ENCODE data around the gene TPCN2.
"Not testable (repeated sequence)": the region's sequence is repeated elsewhere in the genome, so short reads cannot be mapped to it uniquely, and the experiment has no call there.

The TPCN2 gene

GRCh38 chr11:69148806-69149205 lies 100.1 kb downstream of the TPCN2 start:
- H3K27ac Mint-ChIP-seq, result no peak overlapping the region
- peaks cover 11% of the 10 kb centered on the region for H3K9me3 Mint-ChIP-seq (ENCODE audit: low read depth)
- peaks cover 16% of the 10 kb centered on the region for H3K4me1 Mint-ChIP-seq (ENCODE audit: low read depth)
- peaks cover 30% of the 10 kb centered on the region for H3K36me3 Mint-ChIP-seq
- H3K4me3 Mint-ChIP-seq, result no peak overlapping the region
- no peaks in the 10 kb centered on the region for H3K27me3 Mint-ChIP-seq

DNA sequence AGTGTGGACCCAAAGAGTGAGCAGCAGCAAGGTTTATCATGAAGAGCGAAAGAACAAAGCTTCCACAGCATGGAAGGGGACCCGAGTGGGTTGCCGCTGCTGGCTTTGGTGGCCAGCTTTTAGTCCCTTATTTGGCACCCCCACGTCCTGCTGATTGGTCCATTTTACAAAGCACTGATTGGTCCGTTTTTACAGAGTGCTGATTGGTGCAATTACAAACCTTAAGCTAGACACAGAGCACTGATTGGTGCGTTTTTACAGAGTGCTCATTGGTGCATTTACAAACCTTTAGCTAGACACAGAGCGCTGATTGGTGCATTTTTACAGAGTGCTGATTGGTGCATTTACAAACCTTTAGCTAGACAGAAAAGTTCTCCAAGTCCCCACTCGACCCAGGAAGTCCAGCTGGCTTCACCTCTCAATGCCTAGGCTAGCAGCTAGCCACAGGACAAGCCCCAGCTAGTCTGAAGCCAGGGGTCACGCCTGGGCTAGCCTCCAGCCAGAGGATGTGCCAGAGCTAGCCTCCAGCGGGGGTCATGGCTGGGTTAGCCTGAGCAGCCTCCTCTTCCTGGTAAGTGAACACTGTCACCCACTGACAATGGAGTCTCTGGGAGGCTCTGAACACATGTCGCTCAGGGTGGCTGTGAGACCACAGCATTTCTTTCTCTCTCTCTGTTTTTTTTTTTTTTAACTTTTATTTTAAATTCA lies 100.8 kb downstream of the TPCN2 start:
- H3K27ac Mint-ChIP-seq, H3K4me3 Mint-ChIP-seq, H3K27me3 Mint-ChIP-seq: not testable (repeated sequence)
- peaks cover 27% of the 10 kb centered on the region for H3K36me3 Mint-ChIP-seq
- peaks cover 11% of the 10 kb centered on the region for H3K9me3 Mint-ChIP-seq (ENCODE audit: low read depth)
- peaks cover 11% of the 10 kb centered on the region for H3K4me1 Mint-ChIP-seq (ENCODE audit: low read depth)

DNA sequence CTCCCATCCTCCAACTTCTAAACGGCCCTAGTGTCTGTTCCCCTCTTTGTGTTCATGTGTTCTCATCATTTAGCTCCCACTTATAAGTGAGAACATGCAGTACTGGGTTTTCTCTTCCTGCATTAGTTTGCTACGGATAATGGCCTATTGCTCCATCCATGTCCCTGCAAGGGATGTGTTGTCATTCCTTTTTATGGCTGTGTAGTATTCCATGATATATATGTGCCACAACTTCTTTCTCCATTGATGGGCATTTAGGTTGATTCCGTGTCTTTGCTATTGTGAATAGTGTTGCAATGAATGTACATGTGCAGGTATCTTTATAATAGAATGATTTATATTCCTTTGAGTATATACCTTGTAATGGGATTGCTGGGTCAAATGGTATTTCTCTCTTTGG lies 101.4 kb downstream of the TPCN2 start:
- Mint-ChIP-seq H3K4me1 (ENCODE audit: low read depth) (peaks cover 6% of the 10 kb centered on the region), H3K4me3 (no peak overlapping the region), H3K27ac (no peak overlapping the region), H3K9me3 (ENCODE audit: low read depth) (peaks cover 11% of the 10 kb centered on the region), H3K27me3 (no peaks in the 10 kb centered on the region), H3K36me3 (peaks cover 21% of the 10 kb centered on the region)

DNA sequence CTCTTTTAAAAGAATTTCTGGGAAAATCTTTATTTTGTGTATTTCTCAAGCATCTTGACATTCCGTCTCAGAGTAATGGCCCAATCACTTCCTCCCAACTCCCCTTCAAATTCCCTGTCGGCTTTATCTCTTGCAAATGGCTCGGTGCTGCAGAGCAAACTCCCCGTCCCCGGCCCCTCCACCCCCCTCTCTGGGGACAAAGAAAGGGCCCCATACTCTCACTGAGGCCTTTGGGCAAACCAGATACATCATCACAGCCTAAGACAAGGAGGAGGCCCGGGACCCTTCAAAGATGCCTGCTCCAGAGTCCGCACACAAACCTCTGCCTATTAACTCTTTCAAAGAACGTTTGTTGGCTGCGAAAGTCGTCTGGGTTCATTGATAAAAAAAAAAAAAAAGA lies 103.1 kb downstream of the TPCN2 start:
- Mint-ChIP-seq H3K27me3 (no peaks in the 10 kb centered on the region), H3K9me3 (ENCODE audit: low read depth) (no peaks in the 10 kb centered on the region), H3K36me3 (peaks cover 10% of the 10 kb centered on the region), H3K4me1 (ENCODE audit: low read depth) (peaks cover 6% of the 10 kb centered on the region), H3K27ac (no peak overlapping the region), H3K4me3 (no peak overlapping the region)

DNA sequence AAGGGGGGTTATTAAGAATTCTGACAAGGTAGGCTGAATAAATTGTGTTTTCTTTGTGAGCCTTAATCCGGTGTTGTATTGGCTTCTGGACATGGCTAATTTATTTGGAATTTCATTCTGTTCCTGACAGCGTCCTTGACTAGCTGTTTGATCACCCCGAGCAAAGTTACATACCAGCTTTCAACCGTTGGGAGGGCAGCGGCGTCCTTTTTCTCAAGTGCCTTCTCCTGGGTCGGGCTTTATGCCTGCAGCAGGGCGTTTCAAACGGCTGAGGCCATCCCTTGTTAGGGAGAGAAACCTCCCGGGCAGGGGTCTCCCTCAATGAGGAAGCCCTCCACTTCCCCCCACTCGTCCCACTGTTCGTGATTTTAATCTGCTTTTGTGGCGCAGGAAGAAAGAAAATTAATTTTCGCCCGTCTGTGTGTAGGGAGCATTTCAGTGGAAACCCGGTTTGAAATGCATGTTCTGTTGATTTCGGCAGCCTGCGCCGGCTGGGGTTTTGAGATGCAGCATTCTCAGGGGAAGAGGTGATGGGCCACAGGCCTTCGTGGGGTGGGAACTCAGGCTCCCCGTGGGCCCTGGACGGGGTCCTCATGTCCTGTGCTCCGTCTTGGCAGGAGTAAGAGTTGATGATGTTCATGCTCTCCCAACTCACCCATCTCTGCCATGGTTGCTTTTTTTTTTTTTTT lies 104.1 kb downstream of the TPCN2 start:
- H3K27ac Mint-ChIP-seq, result no peak overlapping the region
- no peaks in the 10 kb centered on the region for H3K9me3 Mint-ChIP-seq (ENCODE audit: low read depth)
- no peaks in the 10 kb centered on the region for H3K27me3 Mint-ChIP-seq
- H3K4me1 Mint-ChIP-seq (ENCODE audit: low read depth), result peaks cover 6% of the 10 kb centered on the region
- H3K36me3 Mint-ChIP-seq, result peaks cover 8% of the 10 kb centered on the region
- no peak overlapping the region for H3K4me3 Mint-ChIP-seq

DNA sequence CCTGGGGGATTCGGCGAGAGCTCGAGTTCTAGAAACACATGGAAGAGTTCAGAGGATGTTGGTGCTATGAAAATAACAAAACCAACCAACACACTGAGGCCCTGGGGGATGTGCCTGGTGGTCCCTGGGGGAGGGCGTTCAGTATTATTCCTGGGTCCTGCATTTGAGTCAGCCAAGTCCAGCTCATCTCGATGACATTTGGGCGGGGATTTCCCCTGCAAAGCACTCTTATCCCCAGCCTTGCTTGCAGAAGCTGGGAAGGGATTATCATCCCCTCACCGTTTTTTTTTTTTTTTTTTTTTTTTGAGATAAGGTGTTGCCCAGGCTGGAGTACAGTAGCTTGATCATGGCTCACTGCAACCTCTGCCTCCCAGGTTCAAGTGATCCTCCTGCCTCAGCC lies 104.9 kb downstream of the TPCN2 start:
- Mint-ChIP-seq H3K4me3 (no peak overlapping the region), H3K27ac (no peak overlapping the region), H3K9me3 (ENCODE audit: low read depth) (no peaks in the 10 kb centered on the region), H3K27me3 (no peaks in the 10 kb centered on the region), H3K4me1 (ENCODE audit: low read depth) (peaks cover 5% of the 10 kb centered on the region), H3K36me3 (peaks cover 6% of the 10 kb centered on the region)

DNA sequence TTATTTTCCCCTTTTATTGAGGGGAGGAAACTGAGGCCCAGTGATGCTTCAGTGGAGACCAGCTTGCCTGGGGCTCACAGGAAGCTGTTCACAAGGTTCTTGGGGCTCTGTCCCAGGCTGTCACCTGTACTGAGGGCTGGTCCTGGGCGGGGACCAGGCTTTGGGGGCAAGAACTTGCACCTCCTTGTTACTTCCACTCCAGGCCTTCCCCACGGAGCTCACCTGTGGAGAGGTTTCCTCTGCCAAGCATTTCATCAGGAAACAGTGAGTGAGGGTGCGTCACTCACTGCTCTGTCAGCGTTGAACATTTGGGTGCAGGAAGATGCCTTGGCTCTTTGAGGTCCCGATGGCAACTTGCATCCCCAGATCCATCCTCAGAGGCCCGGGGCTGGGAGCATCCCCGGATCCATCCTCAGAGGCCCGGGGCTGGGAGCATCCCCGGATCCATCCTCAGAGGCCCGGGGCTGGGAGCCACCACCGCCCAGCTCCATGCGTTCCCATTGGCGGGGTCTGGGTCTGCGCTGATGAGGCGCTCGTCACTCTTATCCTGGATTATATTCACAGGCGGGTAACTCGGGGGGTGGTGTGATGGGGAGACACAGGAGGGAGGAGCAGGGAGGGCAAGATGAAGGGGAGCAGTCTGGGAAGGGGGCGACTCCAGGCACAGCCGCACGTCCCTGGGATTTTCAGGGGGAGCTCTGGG lies 105.6 kb downstream of the TPCN2 start:
- Mint-ChIP-seq H3K27ac (no peak overlapping the region), H3K27me3 (no peaks in the 10 kb centered on the region), H3K4me3 (no peak overlapping the region), H3K9me3 (ENCODE audit: low read depth) (no peaks in the 10 kb centered on the region), H3K4me1 (ENCODE audit: low read depth) (no peaks in the 10 kb centered on the region), H3K36me3 (peaks cover 3% of the 10 kb centered on the region)

- H3K4me3 Mint-ChIP-seq, result no peak overlapping the region
- H3K36me3 Mint-ChIP-seq, result peaks cover 4% of the 10 kb centered on the region
- H3K27me3 Mint-ChIP-seq, result no peaks in the 10 kb centered on the region
- H3K27ac Mint-ChIP-seq, result no peak overlapping the region
- no peaks in the 10 kb centered on the region for H3K9me3 Mint-ChIP-seq (ENCODE audit: low read depth)
- H3K4me1 Mint-ChIP-seq (ENCODE audit: low read depth), result no peaks in the 10 kb centered on the region
Measured at GRCh38 chr11:69154938-69155301, 106.2 kb downstream of the TPCN2 start.

- no peak within 1 kb of the TSS for H3K27ac Mint-ChIP-seq
- H3K36me3 Mint-ChIP-seq, result peaks cover 2% of the 10 kb centered on the region
- no peak within 1 kb of the TSS for H3K4me3 Mint-ChIP-seq
- H3K9me3 Mint-ChIP-seq (ENCODE audit: low read depth), result no peaks in the 10 kb centered on the region
- no peaks in the 10 kb centered on the region for H3K27me3 Mint-ChIP-seq
- H3K4me1 Mint-ChIP-seq (ENCODE audit: low read depth), result no peaks in the 10 kb centered on the region
Measured at GRCh38 chr11:69155302-69156234, 106.8 kb downstream of the TPCN2 start, which contains the start of gene SMIM38. TSS of gene SMIM38 (plus strand) at chr11:69155935. CDS start at chr11:69157847, 1,912 bp downstream.

GRCh38 chr11:69156235-69156639 lies 107.5 kb downstream of the TPCN2 start:
- Mint-ChIP-seq H3K36me3 (peaks cover 5% of the 10 kb centered on the region), H3K27ac (no peak overlapping the region), H3K4me1 (ENCODE audit: low read depth) (no peaks in the 10 kb centered on the region), H3K4me3 (no peak overlapping the region), H3K27me3 (no peaks in the 10 kb centered on the region), H3K9me3 (ENCODE audit: low read depth) (no peaks in the 10 kb centered on the region)

DNA sequence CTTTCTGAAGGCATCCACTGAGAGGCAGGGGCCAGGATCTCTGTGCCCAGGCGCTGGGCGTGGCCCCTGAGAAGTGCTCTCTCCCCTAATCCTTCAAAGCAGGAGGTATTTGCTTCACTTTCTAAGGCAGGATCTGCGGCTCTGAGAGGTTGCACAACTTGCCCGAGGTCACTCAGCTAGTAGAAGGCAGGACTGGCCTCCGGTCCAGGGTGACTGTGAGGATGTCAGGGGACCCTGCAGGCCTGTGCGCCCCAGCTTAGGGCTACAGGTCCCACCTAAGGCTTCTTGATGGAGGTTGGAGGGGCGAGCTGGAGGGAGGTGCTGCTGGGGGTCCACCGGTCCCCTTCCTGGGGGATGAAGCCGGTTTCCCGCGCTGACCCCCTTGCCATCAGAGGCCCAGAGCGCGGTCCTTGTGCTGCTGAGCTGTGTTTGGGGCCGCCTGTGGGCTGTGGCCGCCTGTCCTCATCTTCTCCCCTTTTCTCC lies 108.0 kb downstream of the TPCN2 start:
- Mint-ChIP-seq H3K4me1 (ENCODE audit: low read depth) (no peaks in the 10 kb centered on the region), H3K9me3 (ENCODE audit: low read depth) (no peaks in the 10 kb centered on the region), H3K27ac (no peak overlapping the region), H3K36me3 (peaks cover 7% of the 10 kb centered on the region), H3K4me3 (no peak overlapping the region), H3K27me3 (no peaks in the 10 kb centered on the region)

DNA sequence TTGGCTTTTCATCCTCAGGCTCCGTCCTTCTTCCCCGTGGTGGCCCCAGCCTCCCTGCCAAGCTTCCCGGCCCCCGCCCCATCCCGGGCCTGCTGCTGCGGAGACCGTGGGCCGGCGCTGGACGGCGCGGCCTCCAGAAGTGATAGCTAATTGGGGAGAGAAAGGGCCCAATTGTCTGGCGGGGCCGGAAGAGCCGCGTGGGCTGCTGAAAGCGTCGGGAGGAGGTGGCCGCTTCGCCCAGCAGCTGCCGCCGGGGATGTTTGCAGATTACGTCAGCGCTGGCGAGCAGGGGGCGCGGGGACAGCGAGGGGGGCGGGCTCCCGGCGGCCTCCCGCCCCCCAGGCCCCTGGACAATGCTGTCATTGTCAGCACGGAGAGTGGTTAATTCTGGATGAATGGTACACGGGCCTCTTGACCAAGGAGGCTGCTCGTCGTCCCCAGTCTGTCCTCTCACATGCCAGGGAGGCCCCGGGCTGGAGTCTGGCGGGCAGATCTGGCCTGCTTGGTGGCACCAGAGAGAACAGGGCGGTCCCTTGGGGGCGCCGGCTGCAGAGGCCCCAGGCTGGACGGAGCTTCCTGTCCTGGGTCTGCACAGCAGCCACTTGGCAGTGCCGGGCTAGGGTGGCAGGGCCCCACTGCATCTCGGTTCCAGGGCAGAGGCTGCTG lies 108.6 kb downstream of the TPCN2 start:
- Mint-ChIP-seq H3K27ac (no peak overlapping the region), H3K36me3 (peaks cover 7% of the 10 kb centered on the region), H3K9me3 (ENCODE audit: low read depth) (no peaks in the 10 kb centered on the region), H3K4me1 (ENCODE audit: low read depth) (no peaks in the 10 kb centered on the region), H3K4me3 (no peak overlapping the region), H3K27me3 (no peaks in the 10 kb centered on the region)

- Mint-ChIP-seq H3K4me3 (no peak overlapping the region), H3K27me3 (no peaks in the 10 kb centered on the region), H3K9me3 (ENCODE audit: low read depth) (peaks cover 5% of the 10 kb centered on the region), H3K27ac (no peak overlapping the region), H3K36me3 (peaks cover 11% of the 10 kb centered on the region), H3K4me1 (ENCODE audit: low read depth) (no peaks in the 10 kb centered on the region)
Measured at GRCh38 chr11:69157822-69158231, 109.1 kb downstream of the TPCN2 start.

Measured in activated naive CD8-positive, alpha-beta T cell (primary cell).